8988T (cell line): ENCODE measurements around the gene CPVL.
"Not testable (repeated sequence)": the region's sequence is repeated elsewhere in the genome, so short reads cannot be mapped to it uniquely, and the experiment has no call there.

Experiments used
- DNase-seq: peaks from one replicate; pipeline ENCODE4 v3.0.0; 2011

The CPVL gene

GRCh38 chr7:29116361-29117200 is 29.8 kb downstream of the CPVL start:
- DNase-seq: no peak

DNA sequence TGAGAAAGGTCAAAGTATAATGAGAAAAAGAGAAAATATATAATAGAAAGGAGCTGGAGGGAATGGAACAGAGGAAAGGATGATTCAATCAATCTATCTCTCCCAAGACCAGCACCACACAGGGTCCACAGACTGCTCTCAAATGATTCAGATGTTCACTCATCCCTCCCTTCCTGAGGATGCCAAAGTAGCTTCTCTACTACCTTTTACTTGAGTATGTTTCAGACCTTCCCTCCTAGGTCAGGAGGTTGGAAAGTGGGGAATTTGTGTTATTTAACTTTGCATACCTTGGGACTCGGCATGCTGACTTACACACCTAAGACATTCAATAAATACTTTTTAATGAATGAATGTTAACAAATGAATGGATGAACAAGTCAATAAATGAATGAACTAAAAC is 30.6 kb downstream of the CPVL start:
- no peak for DNase-seq

DNA sequence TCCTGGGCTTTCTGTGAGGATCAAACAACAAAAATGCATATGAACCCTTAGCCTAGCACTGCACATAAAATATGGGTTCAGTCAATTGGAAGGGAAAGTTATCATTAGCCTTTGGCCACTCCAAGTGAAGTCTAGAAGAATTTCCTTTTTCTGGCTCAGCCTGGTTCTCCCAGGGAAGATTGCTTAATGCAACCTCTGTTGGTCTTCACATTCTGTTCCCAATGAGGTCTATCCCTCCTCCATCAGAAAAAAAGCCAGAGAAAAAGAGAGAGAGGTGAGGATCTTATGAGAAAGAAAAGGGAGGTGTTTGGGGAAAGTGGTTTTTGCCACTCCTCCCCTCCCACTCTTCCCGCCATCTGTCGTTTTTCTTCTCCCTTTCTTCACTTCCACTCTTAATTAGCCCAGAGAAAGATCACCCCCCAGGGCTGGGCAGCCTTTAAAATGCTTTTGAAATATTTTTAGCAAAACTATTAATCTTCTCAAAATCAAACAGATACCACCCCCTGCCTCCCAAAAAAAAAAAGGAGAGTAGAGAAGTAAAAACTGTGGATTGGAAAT is 31.1 kb downstream of the CPVL start:
- DNase-seq: no peak

DNA sequence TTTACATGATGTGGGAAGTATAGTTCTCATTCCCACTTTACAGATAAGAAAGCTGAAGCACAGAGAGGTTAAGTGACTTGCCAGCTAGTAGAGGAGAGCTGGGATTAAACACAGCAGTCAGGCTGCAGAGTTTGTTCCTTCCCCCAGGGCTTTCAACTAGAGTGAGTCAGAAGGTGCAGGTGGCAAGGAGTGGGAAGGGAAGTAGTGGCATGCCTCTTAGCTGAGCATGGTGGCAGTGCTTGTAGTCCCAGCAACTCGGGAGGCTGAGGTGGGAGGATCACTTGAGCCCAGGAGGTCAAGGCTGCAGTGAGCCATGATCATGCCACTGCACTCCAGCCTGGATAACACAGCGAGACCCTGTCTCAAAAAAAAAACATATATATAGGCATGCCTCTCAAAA is 32.1 kb downstream of the CPVL start:
- DNase-seq: not testable (repeated sequence)

DNA sequence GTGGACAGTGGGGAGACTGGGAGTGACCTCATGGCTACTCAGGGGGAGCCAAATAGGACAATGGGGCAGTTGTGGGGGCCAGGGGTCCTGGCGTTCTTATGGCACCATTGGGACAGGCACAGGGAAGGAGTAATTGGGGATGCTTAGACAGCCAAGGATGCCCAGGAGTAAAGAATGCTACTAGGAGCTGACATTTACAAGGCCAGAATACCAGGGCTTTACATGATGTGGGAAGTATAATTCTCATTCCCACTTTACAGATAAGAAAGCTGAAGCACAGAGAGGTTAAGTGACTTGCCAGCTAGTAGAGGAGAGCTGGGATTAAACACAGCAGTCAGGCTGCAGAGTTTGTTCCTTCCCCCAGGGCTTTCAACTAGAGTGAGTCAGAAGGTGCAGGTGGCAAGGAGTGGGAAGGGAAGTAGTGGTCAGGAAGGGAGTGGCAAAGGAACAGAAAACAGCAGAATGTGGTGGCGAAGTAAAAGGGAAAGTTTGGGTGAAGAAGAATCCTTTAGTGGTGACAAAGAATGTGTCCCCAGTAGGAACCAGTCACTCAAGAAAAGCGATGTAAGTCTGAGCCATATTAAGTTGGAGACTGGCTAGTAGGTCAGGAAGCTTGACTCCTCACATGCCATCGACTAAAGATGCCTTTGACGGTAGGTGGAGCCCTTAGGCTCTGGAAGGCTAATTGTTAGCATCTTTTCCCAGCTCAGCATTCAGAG is 32.8 kb downstream of the CPVL start:
- no peak for DNase-seq

GRCh38 chr7:29112721-29113120 is 33.6 kb downstream of the CPVL start:
- DNase-seq: no peak

- DNase-seq: no peak
These were observed 36.4 kb downstream of the CPVL start for GRCh38 chr7:29109899-29110298.

- no peak for DNase-seq
These were observed 37.0 kb downstream of the CPVL start for GRCh38 chr7:29109358-29109757.

- DNase-seq: no peak
These were observed 39.3 kb downstream of the CPVL start for GRCh38 chr7:29107056-29107455.

GRCh38 chr7:29106669-29106988 is 39.7 kb downstream of the CPVL start:
- DNase-seq: no peak

GRCh38 chr7:29105752-29106668 is 40.3 kb downstream of the CPVL start:
- DNase-seq: no peak

- no peak for DNase-seq
These were observed 41.1 kb downstream of the CPVL start for GRCh38 chr7:29105191-29105590.

- DNase-seq: no peak
These were observed 43.7 kb downstream of the CPVL start for GRCh38 chr7:29102558-29103151.

DNA sequence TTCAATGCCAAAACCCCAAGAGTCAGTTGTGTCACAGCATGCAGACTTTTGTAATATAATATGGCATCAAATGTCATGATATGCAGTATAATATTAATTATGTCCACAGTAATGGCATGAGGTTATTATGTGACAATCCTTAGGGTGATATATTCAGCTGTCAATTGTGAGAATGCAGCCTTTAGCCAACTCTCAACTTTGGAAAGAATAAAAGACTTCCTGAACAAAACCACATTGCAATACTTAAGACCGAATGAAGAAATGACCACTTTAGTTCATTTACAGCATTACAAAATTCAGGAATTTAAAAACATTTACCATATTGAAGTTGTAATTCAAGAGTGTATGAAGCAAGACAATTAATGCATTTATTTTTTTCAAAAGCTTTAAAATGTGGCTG is 45.4 kb downstream of the CPVL start:
- no peak for DNase-seq

DNA sequence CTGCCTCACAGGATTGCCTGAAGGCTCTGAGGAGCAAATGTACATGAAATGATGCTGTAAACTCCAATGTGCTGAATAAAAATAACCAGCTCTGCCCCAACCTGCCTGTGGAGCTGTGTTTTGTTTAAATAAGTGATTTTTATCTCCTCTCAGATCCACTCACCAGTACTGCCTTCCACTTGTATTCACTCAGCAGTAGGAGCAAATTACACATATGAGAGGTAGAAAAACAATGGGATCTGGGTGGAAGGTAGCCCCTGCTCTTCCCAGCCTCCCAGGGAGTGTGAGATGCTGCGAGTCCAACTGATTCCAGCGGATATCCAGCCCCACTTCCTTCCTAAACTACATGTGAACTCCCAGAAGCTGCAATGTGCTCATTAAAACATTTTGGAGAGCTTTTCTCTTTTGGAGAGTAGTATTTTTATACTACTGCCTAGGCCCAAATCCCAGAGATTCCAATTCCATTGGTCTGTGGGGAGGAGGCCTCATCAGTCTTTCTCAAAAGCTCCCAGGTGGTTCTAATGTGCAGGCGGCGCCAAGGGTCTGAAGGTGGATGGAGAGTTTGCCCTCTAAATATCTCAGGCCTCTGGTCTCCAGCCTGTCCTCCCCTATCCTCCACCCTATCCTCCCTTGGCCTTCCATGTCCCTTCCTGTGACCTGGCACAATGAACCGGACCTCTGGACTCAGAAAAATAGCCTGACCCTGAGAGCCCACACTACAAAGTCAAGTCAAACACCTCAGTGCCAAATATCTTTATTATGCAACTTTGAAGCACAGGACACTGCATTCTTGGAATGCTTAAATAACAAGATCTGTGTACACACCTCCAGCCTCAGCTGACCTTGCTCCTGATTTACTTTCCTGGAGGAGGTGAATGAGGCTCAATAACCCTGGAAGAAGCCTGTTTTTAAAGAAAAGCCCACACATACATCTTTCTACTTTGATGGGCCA is 46.2 kb downstream of the CPVL start:
- no peak for DNase-seq

GRCh38 chr7:29096446-29096730 is 49.9 kb downstream of the CPVL start:
- no peak for DNase-seq

- DNase-seq: no peak
These were observed 50.5 kb downstream of the CPVL start for GRCh38 chr7:29095631-29096445.

DNA sequence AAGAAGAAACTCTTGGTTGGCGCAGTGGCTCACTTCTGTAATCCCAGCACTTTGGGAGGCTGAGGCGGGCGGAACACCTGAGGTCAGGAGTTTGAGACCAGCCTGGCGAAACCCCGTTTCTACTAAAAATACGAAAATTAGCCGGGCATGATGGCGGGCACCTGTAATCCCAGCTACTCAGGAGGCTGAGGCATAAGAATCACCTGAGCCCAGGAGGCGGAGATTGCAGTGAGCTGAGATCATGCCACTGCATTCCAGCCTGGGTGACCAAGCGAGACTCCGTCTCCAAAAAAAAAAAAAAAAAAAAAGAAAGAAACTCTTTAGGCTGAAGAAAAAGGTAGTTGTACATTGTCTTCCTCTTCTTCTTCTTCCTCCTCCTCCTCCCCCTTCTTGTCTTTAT is 53.2 kb downstream of the CPVL start:
- DNase-seq: not testable (repeated sequence)

DNA sequence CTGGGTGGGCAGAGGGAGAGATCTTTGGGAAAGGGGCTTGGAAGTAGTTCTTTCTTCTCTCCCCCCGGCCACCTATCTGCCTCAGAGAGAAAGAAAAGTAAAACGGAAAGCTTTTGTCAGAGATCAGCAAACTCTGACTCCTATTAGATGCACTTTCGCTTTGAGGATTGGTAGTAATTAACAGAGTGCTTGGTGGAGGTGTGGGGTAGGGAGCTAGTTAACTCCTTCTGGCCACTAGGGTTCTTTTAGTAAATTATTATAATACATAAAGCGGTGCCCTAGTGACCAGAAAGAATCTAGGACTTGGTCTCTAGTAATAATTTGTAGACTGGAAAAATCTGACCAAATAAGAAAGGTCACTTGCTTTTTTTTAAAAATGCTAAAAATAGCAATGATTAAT is 54.6 kb downstream of the CPVL start:
- no peak for DNase-seq

DNA sequence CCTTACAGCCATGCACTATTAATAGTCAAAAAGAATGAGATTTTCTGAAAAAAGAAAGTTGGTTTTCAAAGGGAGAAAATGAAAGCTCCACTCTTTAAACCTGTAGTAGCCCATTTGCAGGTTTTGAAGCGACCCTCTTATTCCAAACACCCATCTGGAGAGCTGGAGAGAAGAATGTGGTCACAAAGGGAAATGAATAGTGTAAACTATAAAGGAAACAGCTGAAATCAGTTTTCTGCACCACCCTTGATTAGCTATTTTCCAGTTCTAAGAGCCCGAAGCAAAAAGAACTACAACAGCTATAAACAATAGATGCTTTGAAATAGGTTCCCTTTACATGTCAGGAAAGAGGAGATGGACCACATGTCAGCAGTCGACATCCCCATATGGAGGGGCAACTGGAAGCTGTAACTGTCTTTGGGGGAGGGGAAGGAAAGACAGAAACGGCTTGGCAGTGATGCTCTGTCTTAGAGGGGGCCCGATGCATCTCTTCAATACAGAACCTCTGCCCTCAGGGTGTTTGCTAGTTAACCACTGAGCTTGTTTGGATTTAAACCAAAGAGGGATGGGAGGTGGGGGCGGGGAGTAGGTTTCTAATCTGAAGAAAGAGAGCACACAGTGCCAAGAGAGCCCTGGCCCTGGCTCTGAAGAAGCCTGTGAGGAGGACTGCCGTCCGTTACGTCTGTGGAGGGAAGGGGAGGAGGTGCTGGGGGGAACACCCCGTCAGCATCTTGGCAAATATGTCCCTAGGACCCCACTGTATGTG is 55.3 kb downstream of the CPVL start:
- no peak for DNase-seq
